GM10248 (cell line): ENCODE measurements around the gene RAMP3.

ENCODE experiments used
- CTCF ChIA-PET: fragments of 300-600 bp; sonication (Branson Sonifier 250); formaldehyde crosslinking; extraction: SDS; loops from one replicate; lab custom pipeline; 2021; ENCODE audit warnings: antibody characterized with exemption; lab: Yijun Ruan, JAX
- POLR2A ChIA-PET: fragments of 350-650 bp; sonication (Branson Sonifier 250); formaldehyde crosslinking; extraction: SDS; loops from one replicate; lab custom pipeline; 2020; ENCODE audit warnings: antibody characterized with exemption; lab: Yijun Ruan, JAX
- DNase-seq: peaks from one replicate; pipeline ENCODE4 v3.0.0; 2012; ENCODE audit errors: extremely low spot score
- CTCF ChIP-seq: IDR thresholded peaks from 2 replicates; pipeline ENCODE4 v1.5.1; 2012; ENCODE audit warnings: mild to moderate bottlenecking, low read depth; ENCODE audit errors: extremely low read depth, missing control alignments, control extremely low read depth

RAMP3 gene

GRCh38 chr7:45211958-45212357, 54.4 kb downstream of the RAMP3 start:
- no peak for DNase-seq
- CTCF ChIA-PET: interaction anchor here (1.1 kb wide), 1 partner anchor 15 kb away, joined by 3 read pairs; no protein-coding TSS in a partner anchor
- no peak for TF ChIP-seq CTCF
- POLR2A ChIA-PET: no interaction called here

- no peak for DNase-seq
- ChIA-PET POLR2A (no interaction called here), CTCF (interaction anchor here (1.1 to 1.2 kb wide), 2 partner anchors 15 to 40 kb away, joined by 3 read pairs; no protein-coding TSS in a partner anchor)
- no peak for TF ChIP-seq CTCF
Observed at GRCh38 chr7:45212606-45213005, 55.0 kb downstream of the RAMP3 start.

- ChIA-PET POLR2A (no interaction called here), CTCF (interaction anchor here (0.7 to 2.3 kb wide), 4 partner anchors 10 to 44 kb away, joined by 3 to 8 read pairs (median 5); no protein-coding TSS in a partner anchor)
- DNase-seq: no peak
- TF ChIP-seq CTCF: no peak
Observed at GRCh38 chr7:45215601-45216062, 58.0 kb downstream of the RAMP3 start.

DNA sequence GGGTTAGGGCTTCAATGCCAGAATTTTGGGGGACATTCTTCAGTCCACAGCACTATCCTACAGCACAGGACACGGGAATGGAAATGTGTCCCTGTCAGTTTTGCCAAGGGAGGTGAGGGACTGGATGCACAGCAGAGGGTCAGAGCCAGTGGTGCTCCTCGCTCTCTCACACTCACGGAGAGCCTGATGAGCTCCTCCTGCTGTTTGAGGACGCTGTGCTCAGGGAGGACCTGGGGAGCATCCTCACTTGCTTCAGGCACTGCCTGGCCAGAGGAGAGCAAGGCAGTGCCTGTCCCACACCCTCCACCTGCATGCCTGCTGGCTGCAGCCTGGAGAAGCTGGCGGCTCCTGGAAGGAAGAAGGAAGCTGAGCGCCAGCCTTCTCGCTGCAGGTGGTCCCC, 58.6 kb downstream of the RAMP3 start:
- POLR2A ChIA-PET: no interaction called here

GRCh38 chr7:45216622-45217165, 59.1 kb downstream of the RAMP3 start:
- ChIA-PET POLR2A (interaction anchor here (0.5 kb wide), 1 partner anchor 17 kb away, joined by 3 read pairs; no protein-coding TSS in a partner anchor), CTCF (interaction anchor here (1.0 to 2.3 kb wide), 3 partner anchors 13 to 43 kb away, joined by 3 to 7 read pairs (median 4); no protein-coding TSS in a partner anchor)
- DNase-seq: no peak
- no peak for TF ChIP-seq CTCF

More for the DNA sequence above, 58.6 kb downstream of the RAMP3 start:
- TF ChIP-seq CTCF: no peak
- CTCF ChIA-PET: interaction anchor here (1.1 to 2.3 kb wide), 3 partner anchors 10 to 43 kb away, joined by 3 to 8 read pairs (median 7); no protein-coding TSS in a partner anchor
- DNase-seq: no peak

GRCh38 chr7:45217358-45217757, 59.8 kb downstream of the RAMP3 start:
- ChIA-PET POLR2A (interaction anchor here (0.5 kb wide), 1 partner anchor 16 kb away, joined by 3 read pairs; no protein-coding TSS in a partner anchor), CTCF (interaction anchor here (0.7 to 2.3 kb wide), 3 partner anchors 12 to 20 kb away, joined by 3 to 7 read pairs (median 4); no protein-coding TSS in a partner anchor)
- no peak for DNase-seq
- no peak for TF ChIP-seq CTCF
